NCI-H2196 treated with DMSO at 0.1 percent for 48 hours (cell line): ENCODE data around the gene HNRNPUL2.

Experiments
- DNase-seq: peaks from one replicate; lab custom pipeline; 2025; ENCODE audit not compliant: unreplicated experiment; lab: John Stamatoyannopoulos, UW

The HNRNPUL2 gene

DNA sequence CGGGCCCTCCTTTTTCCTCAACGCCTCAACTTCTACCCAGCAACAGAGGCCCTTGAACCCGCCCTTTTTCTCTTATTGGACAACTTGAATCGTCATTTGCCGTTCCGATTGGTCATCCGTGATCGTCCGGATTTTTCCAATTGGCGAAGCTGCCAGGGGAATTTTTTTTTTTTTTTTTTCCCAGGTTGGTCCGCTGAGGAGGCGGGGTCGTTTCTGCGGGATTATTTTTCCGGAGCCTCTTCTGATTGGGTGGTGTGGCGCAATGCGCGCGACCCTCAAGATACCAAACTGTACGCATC lies 564 bp upstream of the HNRNPUL2 start:
- peak; percentile 98 for DNase-seq

GRCh38 chr11:62726915-62727164 lies 417 bp downstream of the HNRNPUL2 start:
- no peak for DNase-seq

DNA sequence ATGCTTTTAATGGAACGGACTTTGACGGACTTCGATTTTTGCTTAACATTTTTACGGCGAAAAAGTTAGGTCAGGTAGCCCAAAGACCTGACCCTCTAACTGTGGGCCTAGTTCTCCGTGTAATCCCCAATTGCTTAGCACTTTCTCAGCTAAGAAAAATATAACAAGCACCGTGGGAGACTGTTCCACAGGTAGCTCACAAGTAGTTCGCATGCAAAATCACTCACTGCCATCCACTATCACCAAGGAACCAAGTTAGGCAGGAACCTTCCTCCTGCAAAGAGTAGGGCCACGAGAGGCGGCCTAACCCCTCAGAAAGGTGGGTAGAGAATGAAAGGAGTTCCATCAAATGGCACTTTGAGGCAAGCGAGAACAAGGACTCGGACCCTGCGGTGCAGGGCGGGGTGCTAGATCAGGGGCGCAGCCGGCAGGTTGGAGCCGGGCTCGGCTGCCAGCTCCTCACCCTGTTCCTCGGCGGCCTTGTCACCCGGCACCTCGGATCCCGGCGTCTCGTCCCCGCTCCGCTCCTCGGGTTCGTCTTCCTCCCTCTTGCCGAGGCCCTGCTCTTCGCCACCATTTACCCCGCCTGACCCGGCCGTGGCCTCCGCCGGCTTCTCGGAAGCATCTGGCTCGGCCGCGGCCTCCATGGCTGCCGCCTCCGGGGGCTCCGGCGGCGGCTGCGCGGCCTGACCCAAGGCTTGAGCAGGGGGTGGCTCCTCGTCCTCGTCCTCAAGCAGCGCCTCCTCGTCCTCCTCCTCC lies 922 bp downstream of the HNRNPUL2 start:
- DNase-seq, result no peak

- DNase-seq, result no peak
These were observed 1.6 kb downstream of the HNRNPUL2 start for GRCh38 chr11:62725646-62726045.

- no peak for DNase-seq
These were observed 3.1 kb downstream of the HNRNPUL2 start for GRCh38 chr11:62724171-62724570.

DNA sequence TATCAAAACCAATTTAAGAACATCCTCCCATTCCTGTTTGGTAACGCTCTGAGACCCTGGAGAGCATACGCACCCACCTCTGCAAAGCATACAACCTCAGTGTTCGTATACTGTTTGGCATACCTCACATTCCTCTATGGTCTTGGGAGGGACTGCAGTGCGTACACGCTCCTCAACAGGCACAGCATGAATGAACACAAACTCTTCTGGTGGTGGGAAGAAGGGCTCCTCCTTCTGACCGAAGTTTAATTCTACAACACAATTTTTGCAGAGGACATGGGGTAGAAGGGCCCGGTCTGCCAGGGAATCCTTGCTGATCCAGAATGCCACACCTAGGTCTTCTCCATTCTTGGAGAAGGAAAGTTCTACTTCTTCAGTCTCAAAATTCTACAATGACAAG lies 5.3 kb downstream of the HNRNPUL2 start:
- DNase-seq, result no peak

- no peak for DNase-seq
These were observed 7.8 kb downstream of the HNRNPUL2 start for GRCh38 chr11:62719302-62719978.

- no peak for DNase-seq
These were observed 10.4 kb downstream of the HNRNPUL2 start for GRCh38 chr11:62716816-62717215.

DNA sequence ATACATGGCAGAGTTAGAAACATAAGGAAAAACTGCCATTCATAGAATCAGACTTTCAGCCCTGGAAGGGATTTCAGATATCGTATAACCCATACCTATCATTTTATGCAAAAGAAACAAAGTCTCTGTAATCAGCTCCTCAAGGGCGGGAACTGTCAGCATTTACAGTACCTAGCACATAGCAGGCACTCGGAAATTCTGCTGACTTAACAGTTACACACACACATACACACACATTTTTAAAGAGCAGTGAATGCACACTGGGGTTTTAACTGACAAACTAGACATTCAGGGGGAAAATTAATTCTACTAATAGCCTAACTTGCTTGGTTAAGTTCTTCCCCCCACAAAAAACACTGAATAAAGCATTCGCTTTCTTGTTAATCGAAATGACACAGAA lies 11.1 kb downstream of the HNRNPUL2 start:
- no peak for DNase-seq

- no peak for DNase-seq
These were observed 11.8 kb downstream of the HNRNPUL2 start for GRCh38 chr11:62715150-62716130.

- DNase-seq, result no peak
These were observed 13.9 kb downstream of the HNRNPUL2 start for GRCh38 chr11:62713343-62713742.

DNA sequence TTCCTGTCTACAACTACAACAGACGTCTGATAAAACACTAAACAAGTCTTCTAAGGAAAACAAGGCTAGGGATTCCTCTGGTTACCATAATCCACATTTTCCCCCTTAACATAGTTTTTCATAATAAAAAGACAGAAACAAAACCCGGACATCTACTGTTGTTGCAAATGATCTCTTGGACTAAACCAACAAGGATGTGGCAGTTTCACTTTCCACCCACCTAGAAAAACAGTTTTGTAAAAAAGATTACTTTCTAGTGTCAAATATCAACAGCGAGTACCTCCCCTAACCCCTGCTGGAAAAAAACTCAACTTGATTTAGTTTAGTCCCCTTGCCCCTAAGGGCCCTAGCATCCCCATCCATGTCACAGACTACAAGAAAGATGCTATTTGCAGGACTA lies 14.4 kb downstream of the HNRNPUL2 start:
- no peak for DNase-seq

GRCh38 chr11:62712276-62712812 lies 14.9 kb downstream of the HNRNPUL2 start:
- no peak for DNase-seq

DNA sequence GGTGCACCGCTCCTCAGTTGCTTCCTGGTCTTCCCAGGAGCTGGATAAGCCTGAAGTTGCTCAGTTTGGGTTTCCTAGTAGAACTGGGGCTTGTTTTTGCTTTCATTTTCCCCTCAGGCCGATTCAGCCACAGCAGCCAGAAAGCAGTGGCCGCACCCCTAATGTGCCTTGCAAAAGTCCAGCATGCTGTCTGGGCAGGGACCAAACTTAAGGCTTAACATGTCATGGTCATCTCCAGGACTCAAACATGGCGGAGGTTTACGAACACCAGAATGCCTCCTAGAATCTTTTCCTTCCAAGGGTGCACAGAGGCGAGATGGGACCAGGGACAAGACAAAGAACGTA lies 17.3 kb downstream of the HNRNPUL2 start:
- peak; percentile 23 for DNase-seq

DNA sequence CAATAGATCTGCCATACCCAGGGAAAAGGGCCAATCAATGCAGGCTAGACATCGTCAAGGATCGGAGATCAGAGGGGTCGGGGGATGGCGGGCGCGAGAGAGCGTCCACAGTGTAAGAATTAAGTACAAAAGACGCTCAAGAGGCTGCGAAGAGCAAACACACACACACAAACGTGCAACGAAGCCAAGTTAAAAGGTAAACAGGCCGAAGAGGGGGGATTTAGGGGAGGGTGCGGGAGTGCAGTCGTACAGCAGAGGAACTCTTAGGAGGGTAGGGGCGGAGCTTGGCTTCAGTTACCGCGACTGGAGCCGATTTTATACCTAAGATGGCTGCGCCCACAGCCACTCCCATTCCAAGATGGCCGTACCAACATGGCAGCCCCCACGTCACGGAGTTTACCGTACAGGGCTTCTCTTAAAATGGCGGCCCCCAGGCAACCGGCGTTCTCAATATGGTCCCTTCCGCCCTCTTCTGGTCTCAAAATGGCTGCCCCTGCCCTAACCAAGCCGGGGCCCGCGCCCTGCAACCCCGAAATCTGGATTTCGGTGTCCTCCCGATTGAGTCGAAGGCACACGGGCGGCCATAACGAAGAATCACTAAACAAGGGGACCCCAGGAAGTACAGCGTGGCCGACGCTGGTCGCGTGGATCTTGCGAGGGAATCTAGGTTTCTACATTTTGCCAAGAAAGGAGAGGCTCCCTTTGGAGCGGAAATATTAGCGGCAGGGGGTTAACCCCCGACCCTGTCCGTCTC lies 17.8 kb downstream of the HNRNPUL2 start:
- peak; percentile 97 for DNase-seq

DNA sequence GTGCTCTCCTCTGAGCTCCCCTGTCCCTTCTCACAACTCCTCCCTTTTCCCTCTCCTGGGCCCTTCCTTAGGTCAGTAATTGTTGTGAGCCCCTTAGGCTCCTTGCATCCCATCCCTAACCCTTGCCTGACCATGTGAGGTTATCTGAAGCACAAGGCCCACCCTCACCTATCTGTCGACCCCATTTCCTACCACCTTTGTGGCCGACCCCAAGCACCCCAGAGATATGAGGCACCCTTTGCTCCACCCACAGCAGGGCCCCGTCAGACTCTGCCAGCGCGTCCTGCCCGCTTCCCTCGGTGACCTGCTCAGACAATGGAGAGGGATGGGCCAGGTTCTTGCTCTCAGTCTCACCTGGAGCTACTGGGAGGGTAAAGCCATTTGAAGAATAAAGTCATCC lies 18.5 kb downstream of the HNRNPUL2 start:
- peak; percentile 62 for DNase-seq

GRCh38 chr11:62708392-62708791 lies 18.9 kb downstream of the HNRNPUL2 start:
- DNase-seq, result no peak

- peak; percentile 12 for DNase-seq
These were observed 19.9 kb downstream of the HNRNPUL2 start, which contains the start of the genes BSCL2 and GNG3 for GRCh38 chr11:62707277-62707861. BSCL2 (minus strand) TSS chr11:62707424; CDS start chr11:62707195, 229 bp downstream. GNG3 (plus strand) TSS chr11:62707676; CDS start chr11:62708296, 620 bp downstream.

DNA sequence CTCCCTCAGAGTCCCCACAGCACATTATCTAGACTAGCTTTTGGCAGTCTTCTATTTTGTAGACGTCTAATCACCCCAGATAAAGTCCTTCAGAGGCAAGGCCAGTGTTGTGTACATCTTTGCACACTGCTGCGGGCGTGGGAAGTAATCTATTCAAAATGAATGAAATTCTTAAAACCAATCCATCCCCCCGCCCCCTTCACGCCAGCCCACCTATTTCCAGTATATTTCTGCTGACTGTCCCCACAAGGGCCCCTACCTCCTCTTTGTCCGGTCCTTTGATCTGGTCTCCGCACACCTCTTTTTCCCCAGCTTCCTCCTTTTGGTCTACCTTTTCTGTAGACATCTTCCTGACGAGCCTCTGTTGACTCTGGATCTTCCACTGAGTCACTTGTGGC lies 20.4 kb downstream of the HNRNPUL2 start:
- DNase-seq, result no peak
